Amygdala (tissue), 56 donors: ENCODE measurements around the gene IDI1.

Experiments used
- DNase-seq, 56 donors: peaks; one replicate each; lab custom pipeline; 2025; lab: John Stamatoyannopoulos, UW

The IDI1 gene

GRCh38 chr10:997266-998022, 51.5 kb downstream of the IDI1 start:
- no peak for DNase-seq

GRCh38 chr10:996031-996430, 52.9 kb downstream of the IDI1 start:
- no peak for DNase-seq

GRCh38 chr10:995559-995926, 53.4 kb downstream of the IDI1 start:
- no peak for DNase-seq

- DNase-seq, result no peak
Measured at GRCh38 chr10:994836-995558, 53.9 kb downstream of the IDI1 start.

GRCh38 chr10:992871-993270, 56.0 kb downstream of the IDI1 start:
- no peak for DNase-seq

- DNase-seq, result no peak
Measured at GRCh38 chr10:992467-992866, 56.5 kb downstream of the IDI1 start.

- DNase-seq, result no peak
Measured at GRCh38 chr10:990808-991207, 58.1 kb downstream of the IDI1 start.
